Measurements from ENCODE around the gene GUCY1A2.

GUCY1A2 gene

DNA sequence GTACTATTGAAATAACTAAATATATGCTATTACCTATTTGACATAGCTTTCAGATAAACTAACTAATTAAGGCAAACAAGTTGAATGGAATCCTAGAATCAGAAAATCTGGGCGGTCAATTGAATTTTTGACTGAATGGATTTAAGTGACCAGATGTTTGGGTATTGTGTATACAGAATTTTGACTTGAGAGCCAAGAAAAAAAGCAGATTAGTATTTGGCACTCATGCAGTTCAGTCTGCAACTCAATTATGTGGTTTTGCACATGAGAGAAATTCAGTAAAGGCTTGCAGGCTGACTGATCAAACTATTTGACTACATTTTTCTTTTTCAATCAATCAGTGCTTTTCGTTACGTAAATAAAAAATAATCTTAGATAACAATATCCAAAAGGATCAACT is 254.8 kb downstream of the GUCY1A2 start:
- ATAC-seq (ENCODE audit: insufficient read depth, low read depth) (no peak), DNase-seq (no peak)
- no peak overlapping the region for H3K4me3 ChIP-seq (ENCODE audit: low read depth in 1 of 2, low read length in 2 of 2)
- H3K9me3 ChIP-seq (ENCODE audit: insufficient read depth, low read length, severe bottlenecking): no peaks in the 10 kb centered on the region
- no peak overlapping the region for H2AFZ ChIP-seq (ENCODE audit: low read depth, low read length)
- peak overlapping the region; percentile 35 for H3K27ac ChIP-seq (ENCODE audit: low read length)
- TF ChIP-seq, protein P1, sequence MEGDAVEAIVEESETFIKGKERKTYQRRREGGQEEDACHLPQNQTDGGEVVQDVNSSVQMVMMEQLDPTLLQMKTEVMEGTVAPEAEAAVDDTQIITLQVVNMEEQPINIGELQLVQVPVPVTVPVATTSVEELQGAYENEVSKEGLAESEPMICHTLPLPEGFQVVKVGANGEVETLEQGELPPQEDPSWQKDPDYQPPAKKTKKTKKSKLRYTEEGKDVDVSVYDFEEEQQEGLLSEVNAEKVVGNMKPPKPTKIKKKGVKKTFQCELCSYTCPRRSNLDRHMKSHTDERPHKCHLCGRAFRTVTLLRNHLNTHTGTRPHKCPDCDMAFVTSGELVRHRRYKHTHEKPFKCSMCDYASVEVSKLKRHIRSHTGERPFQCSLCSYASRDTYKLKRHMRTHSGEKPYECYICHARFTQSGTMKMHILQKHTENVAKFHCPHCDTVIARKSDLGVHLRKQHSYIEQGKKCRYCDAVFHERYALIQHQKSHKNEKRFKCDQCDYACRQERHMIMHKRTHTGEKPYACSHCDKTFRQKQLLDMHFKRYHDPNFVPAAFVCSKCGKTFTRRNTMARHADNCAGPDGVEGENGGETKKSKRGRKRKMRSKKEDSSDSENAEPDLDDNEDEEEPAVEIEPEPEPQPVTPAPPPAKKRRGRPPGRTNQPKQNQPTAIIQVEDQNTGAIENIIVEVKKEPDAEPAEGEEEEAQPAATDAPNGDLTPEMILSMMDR (IDR thresholded peaks at IDR 0.05; ENCODE audit: borderline replicate concordance, extremely low read depth, low read length, poor library complexity, severe bottlenecking): no peak
- TF ChIP-seq EZH2 (IDR thresholded peaks at IDR 0.05; ENCODE audit: borderline replicate concordance, low read depth, low read length, severe bottlenecking): no peak
- H4K20me1 ChIP-seq (ENCODE audit: insufficient read depth, low read length): no peaks in the 10 kb centered on the region
- H3K4me2 ChIP-seq (ENCODE audit: insufficient read depth, low read length): no peak overlapping the region
- no peaks in the 10 kb centered on the region for H3K79me2 ChIP-seq (ENCODE audit: insufficient read depth, low read length)
- H3K36me3 ChIP-seq (ENCODE audit: insufficient read depth, low read length): no peaks in the 10 kb centered on the region
- no peak overlapping the region for H3K9ac ChIP-seq (ENCODE audit: low read depth, low read length)
- H3K27me3 ChIP-seq (ENCODE audit: insufficient read depth, low read length, poor library complexity): no peaks in the 10 kb centered on the region
- H3K4me1 ChIP-seq (ENCODE audit: insufficient read depth, low read length): peaks cover 39% of the 10 kb centered on the region

DNA sequence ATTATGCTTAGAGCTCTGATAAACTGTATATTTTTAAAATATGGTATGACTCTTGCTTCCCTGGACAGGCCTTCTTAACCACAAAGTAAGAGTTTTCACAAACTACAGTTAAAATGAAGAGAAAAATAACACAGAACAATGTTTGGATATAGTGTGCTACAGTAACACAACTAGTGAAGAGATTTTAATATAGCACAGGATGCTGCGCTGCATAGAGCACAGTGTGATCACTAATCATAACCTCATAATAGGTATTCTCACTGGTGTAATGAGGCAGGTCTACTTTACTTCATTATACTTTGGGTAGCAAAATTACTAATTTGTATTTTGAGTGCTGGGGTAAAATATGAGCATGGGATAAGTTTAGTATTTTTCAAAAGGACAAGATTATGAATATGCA is 256.5 kb downstream of the GUCY1A2 start:
- ATAC-seq (ENCODE audit: insufficient read depth, low read depth) (peak; percentile 70), DNase-seq (no peak)
- peak overlapping the region; percentile 31 for H3K9ac ChIP-seq (ENCODE audit: low read depth, low read length)
- H3K27ac ChIP-seq (ENCODE audit: low read length): peak overlapping the region; percentile 77
- H3K4me2 ChIP-seq (ENCODE audit: insufficient read depth, low read length): peak overlapping the region; percentile 31
- peaks cover 39% of the 10 kb centered on the region for H3K4me1 ChIP-seq (ENCODE audit: insufficient read depth, low read length)
- H3K79me2 ChIP-seq (ENCODE audit: insufficient read depth, low read length): no peaks in the 10 kb centered on the region
- no peaks in the 10 kb centered on the region for H3K27me3 ChIP-seq (ENCODE audit: insufficient read depth, low read length, poor library complexity)
- H3K36me3 ChIP-seq (ENCODE audit: insufficient read depth, low read length): no peaks in the 10 kb centered on the region
- peaks cover 4% of the 10 kb centered on the region for H3K9me3 ChIP-seq (ENCODE audit: insufficient read depth, low read length, severe bottlenecking)
- no peak for TF ChIP-seq EZH2 (IDR thresholded peaks at IDR 0.05; ENCODE audit: borderline replicate concordance, low read depth, low read length, severe bottlenecking)
- TF ChIP-seq, protein P1 (IDR thresholded peaks at IDR 0.05; ENCODE audit: borderline replicate concordance, extremely low read depth, low read length, poor library complexity, severe bottlenecking): no peak
- H4K20me1 ChIP-seq (ENCODE audit: insufficient read depth, low read length): no peaks in the 10 kb centered on the region
- peak overlapping the region; percentile 45 for H2AFZ ChIP-seq (ENCODE audit: low read depth, low read length)
- no peak overlapping the region for H3K4me3 ChIP-seq (ENCODE audit: low read depth in 1 of 2, low read length in 2 of 2)

DNA sequence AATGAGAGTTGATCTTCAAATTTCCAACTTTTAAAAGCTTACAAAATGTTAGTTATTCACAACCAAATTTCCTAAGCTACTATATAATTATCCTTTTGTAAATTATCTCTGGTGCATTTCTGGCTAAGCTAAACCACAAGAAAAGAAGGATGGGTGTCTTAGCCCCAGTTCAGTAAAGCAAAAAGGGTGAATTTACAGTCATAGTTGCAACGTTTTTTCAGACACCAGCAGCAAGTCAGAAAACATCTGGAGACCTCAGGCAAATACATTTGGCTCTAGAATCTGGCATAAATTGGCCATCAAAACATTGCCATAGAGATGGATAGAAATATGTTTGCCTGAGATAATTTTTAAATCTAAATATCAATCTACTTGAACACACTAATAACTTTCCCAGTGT is 257.0 kb downstream of the GUCY1A2 start:
- Histone ChIP-seq H3K4me3 (ENCODE audit: low read depth in 1 of 2, low read length in 2 of 2) (no peak overlapping the region), H4K20me1 (ENCODE audit: insufficient read depth, low read length) (no peaks in the 10 kb centered on the region), H3K27me3 (ENCODE audit: insufficient read depth, low read length, poor library complexity) (no peaks in the 10 kb centered on the region), H3K9me3 (ENCODE audit: insufficient read depth, low read length, severe bottlenecking) (peaks cover 4% of the 10 kb centered on the region), H3K4me2 (ENCODE audit: insufficient read depth, low read length) (peak overlapping the region; percentile 31), H3K36me3 (ENCODE audit: insufficient read depth, low read length) (no peaks in the 10 kb centered on the region), H2AFZ (ENCODE audit: low read depth, low read length) (peak overlapping the region; percentile 31; the same call in 1 of the 2 replicates), H3K79me2 (ENCODE audit: insufficient read depth, low read length) (no peaks in the 10 kb centered on the region), H3K9ac (ENCODE audit: low read depth, low read length) (peak overlapping the region; percentile 31), H3K4me1 (ENCODE audit: insufficient read depth, low read length) (peaks cover 39% of the 10 kb centered on the region), H3K27ac (ENCODE audit: low read length) (peak overlapping the region; percentile 77)
- TF ChIP-seq EZH2 (IDR thresholded peaks at IDR 0.05; ENCODE audit: borderline replicate concordance, low read depth, low read length, severe bottlenecking): no peak
- TF ChIP-seq, protein P1 (IDR thresholded peaks at IDR 0.05; ENCODE audit: borderline replicate concordance, extremely low read depth, low read length, poor library complexity, severe bottlenecking): no peak
- peak; percentile 97 for ATAC-seq (ENCODE audit: insufficient read depth, low read depth)
- peak; percentile 54 for DNase-seq

DNA sequence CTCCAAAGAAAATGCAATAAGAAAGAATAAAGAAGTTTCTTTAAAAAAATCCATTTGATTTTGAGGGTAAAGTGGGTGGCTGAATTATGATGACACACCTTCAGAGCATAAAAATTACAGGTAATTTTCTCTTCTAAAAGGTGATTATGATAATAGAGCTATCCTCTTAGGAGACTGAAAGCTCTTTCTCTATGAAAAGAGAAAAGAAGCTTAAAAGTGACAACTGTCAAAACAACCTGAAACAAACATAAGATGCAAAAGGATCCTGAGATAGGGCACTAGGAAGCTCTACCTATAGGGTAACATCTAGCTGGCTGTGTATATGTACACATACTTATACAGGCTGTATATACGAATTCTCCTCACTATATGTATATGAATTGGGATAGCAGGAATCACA is 270.2 kb downstream of the GUCY1A2 start:
- H3K4me1 ChIP-seq (ENCODE audit: insufficient read depth, low read length): peaks cover 10% of the 10 kb centered on the region
- H3K36me3 ChIP-seq (ENCODE audit: insufficient read depth, low read length): no peaks in the 10 kb centered on the region
- H3K4me2 ChIP-seq (ENCODE audit: insufficient read depth, low read length): no peak overlapping the region
- no peak overlapping the region for H3K27ac ChIP-seq (ENCODE audit: low read length)
- H3K9me3 ChIP-seq (ENCODE audit: insufficient read depth, low read length, severe bottlenecking): no peaks in the 10 kb centered on the region
- no peak overlapping the region for H2AFZ ChIP-seq (ENCODE audit: low read depth, low read length)
- TF ChIP-seq, protein P1 (IDR thresholded peaks at IDR 0.05; ENCODE audit: borderline replicate concordance, extremely low read depth, low read length, poor library complexity, severe bottlenecking): no peak
- no peak for TF ChIP-seq EZH2 (IDR thresholded peaks at IDR 0.05; ENCODE audit: borderline replicate concordance, low read depth, low read length, severe bottlenecking)
- H3K4me3 ChIP-seq (ENCODE audit: low read depth in 1 of 2, low read length in 2 of 2): no peak overlapping the region
- DNase-seq (no peak), ATAC-seq (ENCODE audit: insufficient read depth, low read depth) (no peak)
- no peaks in the 10 kb centered on the region for H3K27me3 ChIP-seq (ENCODE audit: insufficient read depth, low read length, poor library complexity)
- H4K20me1 ChIP-seq (ENCODE audit: insufficient read depth, low read length): no peaks in the 10 kb centered on the region
- no peaks in the 10 kb centered on the region for H3K79me2 ChIP-seq (ENCODE audit: insufficient read depth, low read length)
- H3K9ac ChIP-seq (ENCODE audit: low read depth, low read length): no peak overlapping the region

Data from DND-41 (cell line).